GM19025 (cell line): ENCODE data around the gene PRKD1.
A peak's percentile ranks its signal among the peaks of the same experiment; 100 is the strongest.

Experiments used
- ATAC-seq: cut with Tn5 transposase; IDR thresholded peaks from one replicate; pipeline ENCODE4 v1.9.1; 2021; ENCODE audit warnings: mild to moderate bottlenecking, low read depth, moderate library complexity; ENCODE audit not compliant: unreplicated experiment

The PRKD1 gene

GRCh38 chr14:29548948-29549370, 378.7 kb downstream of the PRKD1 start:
- ATAC-seq: peak; percentile 66

DNA sequence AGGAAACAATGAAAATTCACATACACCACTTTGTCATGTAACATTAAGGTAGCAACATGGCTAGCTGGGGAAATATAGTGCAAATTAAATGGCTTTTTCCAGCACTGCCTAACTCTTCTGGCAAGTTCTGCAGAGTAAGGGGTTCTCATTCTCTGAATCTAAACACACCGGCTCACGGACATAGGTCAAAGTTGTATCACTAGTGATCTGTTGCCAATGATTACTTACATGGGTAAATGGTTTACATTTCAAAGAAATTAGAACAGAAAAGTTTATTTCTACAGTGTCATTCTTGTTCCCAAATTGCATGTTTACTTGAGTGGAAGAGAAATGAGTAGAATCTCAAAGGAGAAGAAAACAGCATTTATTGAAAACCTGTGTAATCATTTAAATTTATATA, 381.9 kb downstream of the PRKD1 start:
- ATAC-seq: no peak

DNA sequence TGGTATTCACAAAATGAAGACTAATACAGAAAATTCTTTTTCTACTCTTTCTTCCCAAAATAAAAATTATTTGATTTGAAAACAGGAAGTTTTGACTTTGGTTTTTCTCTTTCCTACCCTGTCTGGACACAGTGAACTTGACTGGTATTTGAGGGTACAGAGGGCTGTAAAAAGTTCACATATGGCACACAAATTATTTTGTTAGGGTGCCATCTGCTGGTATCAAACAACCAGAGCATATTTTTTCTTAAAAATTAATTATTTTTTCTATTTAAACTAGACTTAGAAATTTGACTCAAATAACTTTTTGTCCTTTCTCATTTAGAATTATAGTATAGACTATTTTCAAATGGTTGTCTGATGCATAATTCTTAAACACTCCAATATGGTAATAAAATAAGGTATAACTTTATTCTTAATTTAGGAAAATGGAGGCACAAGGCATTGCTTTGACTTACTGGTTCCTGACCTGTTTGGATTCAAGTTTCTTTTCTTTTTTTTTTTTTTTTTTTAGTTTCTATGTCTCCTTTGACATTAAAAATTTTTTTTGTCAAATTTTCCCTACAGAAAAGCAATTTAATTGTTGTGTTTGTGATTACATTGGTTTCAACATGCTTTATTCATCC, 390.6 kb downstream of the PRKD1 start:
- ATAC-seq: no peak

- ATAC-seq: no peak
These were observed 398.2 kb downstream of the PRKD1 start for GRCh38 chr14:29529418-29529817.

- no peak for ATAC-seq
These were observed 398.8 kb downstream of the PRKD1 start for GRCh38 chr14:29528889-29529288.

GRCh38 chr14:29527286-29527685, 400.4 kb downstream of the PRKD1 start:
- no peak for ATAC-seq
